G401.6 (cell line): Measurements from ENCODE around the gene TRAF6.
"Not testable (repeated sequence)": the region's sequence is repeated elsewhere in the genome, so short reads cannot be mapped to it uniquely, and the experiment has no call there.

Experiments used
- FAIRE-seq: peaks from 2 replicates; lab custom pipeline; 2012; peaks lifted over from hg19 to GRCh38; lab: Jason Lieb, UNC

The TRAF6 gene, protein sequence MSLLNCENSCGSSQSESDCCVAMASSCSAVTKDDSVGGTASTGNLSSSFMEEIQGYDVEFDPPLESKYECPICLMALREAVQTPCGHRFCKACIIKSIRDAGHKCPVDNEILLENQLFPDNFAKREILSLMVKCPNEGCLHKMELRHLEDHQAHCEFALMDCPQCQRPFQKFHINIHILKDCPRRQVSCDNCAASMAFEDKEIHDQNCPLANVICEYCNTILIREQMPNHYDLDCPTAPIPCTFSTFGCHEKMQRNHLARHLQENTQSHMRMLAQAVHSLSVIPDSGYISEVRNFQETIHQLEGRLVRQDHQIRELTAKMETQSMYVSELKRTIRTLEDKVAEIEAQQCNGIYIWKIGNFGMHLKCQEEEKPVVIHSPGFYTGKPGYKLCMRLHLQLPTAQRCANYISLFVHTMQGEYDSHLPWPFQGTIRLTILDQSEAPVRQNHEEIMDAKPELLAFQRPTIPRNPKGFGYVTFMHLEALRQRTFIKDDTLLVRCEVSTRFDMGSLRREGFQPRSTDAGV

GRCh38 chr11:36509694-36510593 lies at the start of gene TRAF6:
TRAF6 (minus strand) TSS chr11:36510272; CDS start chr11:36501515, 8,757 bp downstream.
- FAIRE-seq = no peak

- FAIRE-seq = no peak
Observed at GRCh38 chr11:36558571-36559413, 48.7 kb upstream of the TRAF6 start.

- no peak for FAIRE-seq
Observed at GRCh38 chr11:36557991-36558390, 47.9 kb upstream of the TRAF6 start.

- not testable (repeated sequence) for FAIRE-seq
Observed at GRCh38 chr11:36557390-36557789, 47.3 kb upstream of the TRAF6 start.

DNA sequence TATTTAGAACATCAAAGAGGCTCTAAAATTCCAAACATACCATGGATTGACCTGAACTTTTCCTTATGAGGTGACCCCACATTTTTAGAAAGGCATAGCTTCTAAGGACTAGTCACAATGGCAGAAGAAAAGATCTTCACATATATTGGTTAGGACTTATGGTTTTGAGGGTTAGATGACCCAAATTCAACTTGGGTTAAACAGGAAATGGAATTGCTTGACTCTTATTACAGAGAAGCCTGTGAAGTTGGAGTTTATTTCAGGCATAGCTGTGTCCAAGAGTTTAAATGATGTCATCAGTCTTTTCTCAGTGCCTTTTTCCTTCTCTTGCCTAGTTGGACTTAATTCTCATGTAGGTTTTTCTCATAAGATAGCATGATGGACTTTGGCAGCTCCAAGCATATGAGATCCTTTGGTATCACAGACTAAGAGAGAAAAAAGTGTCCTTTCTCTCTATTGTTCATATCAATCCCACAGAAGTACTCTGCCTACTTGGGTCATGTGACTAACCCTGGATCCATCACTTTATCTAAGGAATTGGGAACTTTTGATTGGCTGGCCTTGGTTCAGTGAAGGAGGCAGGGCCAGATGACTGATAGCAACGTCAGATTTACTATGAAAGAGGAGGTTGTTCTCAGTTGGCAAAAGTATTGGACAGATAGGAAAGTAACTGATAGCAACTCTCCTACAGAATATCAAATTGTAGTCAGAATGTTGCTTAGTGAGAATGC lies 40.5 kb upstream of the TRAF6 start:
- FAIRE-seq = no peak

GRCh38 chr11:36540998-36541397 lies 30.9 kb upstream of the TRAF6 start:
- no peak for FAIRE-seq

DNA sequence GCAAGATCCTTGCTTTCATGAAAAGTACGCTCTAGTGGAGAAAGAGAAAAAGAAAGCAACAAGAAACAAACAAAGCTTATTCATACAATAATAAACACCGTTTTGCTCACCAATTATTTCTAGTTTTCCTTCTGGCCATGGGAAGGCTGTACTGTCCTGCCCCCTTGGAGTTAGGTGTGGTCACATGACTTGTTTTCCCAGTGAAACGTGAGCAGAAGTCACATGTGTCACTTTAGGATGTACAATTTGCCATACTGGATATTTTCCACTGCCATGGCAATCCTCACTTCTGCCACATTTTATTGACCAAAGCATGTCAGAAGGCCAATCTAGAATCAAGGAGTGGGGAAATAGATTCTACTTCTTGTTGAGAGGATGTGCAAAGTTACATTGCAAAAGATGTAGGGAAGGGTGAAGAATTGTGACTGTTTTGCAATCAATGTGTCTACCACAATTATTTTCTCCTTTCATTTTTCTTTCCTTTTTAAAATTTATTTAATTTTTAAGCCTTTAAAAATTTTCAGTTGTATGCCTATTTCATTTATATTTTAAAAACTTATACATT lies 24.3 kb upstream of the TRAF6 start:
- no peak for FAIRE-seq

GRCh38 chr11:36532941-36533601 lies 23.0 kb upstream of the TRAF6 start:
- FAIRE-seq = no peak

GRCh38 chr11:36530840-36531239 lies 20.8 kb upstream of the TRAF6 start:
- peak; percentile 42 for FAIRE-seq

- FAIRE-seq = no peak
Observed at GRCh38 chr11:36513965-36514364, 3.9 kb upstream of the TRAF6 start.

GRCh38 chr11:36512016-36512415 lies 1.9 kb upstream of the TRAF6 start:
- no peak for FAIRE-seq

GRCh38 chr11:36511062-36511461 lies 990 bp upstream of the TRAF6 start:
- FAIRE-seq = not testable (repeated sequence)

DNA sequence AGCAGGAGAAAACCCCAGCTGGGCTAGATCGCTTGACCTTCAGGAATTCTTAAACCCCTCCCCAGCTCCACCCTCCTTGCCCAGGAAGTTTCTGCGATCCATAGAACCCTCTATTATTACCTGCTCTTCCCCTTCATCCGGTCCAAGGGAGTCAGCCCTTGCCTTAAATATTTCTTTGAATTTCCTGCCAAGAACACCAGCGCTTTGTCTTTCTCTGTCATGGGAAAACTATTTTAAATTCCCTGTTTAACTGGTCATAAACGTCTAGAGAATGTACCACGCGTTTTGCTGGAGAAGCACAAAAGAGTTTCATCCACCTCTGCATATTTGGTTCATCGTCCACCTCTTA lies 496 bp upstream of the TRAF6 start:
- FAIRE-seq = no peak

DNA sequence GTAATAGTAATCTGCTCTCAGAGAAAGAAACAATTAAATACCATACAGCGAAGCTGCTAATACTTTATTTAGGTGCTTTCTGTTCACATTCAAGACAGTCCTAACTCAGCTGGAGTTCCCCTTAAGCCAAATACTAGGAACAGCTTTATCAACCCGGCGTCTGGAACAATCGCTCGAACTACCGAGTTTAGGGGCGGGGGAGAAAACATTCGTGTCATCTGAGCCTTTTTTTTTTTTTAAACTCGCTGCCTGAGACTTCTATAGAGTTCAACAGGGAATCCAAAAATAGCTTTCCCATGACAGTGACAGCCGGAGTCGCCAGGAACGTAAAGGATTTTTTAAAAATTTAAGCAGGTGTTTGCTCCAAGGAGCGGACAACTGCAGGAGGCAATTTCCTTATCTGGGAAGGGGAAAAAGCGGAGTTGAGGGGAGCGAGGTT lies 852 bp downstream of the TRAF6 start:
- FAIRE-seq = no peak

DNA sequence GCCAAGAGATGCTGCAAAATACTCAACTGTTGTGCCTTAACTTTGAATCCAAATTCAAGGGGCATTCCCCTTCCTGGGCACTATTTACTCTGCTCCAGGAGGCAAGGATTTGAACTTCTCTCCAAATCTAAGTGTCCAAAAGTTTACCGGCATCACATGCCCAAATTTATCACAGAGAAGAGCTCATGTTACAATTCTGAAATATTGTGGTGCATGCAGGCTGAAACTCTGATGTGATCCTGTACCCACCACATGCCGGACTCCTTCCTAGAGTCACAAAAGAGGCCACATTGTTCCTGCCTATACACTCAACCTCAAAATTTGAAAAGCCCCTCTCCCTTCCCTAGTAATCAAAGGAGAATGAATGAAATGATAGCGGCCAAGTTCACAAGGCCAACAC lies 1.3 kb downstream of the TRAF6 start:
- no peak for FAIRE-seq

DNA sequence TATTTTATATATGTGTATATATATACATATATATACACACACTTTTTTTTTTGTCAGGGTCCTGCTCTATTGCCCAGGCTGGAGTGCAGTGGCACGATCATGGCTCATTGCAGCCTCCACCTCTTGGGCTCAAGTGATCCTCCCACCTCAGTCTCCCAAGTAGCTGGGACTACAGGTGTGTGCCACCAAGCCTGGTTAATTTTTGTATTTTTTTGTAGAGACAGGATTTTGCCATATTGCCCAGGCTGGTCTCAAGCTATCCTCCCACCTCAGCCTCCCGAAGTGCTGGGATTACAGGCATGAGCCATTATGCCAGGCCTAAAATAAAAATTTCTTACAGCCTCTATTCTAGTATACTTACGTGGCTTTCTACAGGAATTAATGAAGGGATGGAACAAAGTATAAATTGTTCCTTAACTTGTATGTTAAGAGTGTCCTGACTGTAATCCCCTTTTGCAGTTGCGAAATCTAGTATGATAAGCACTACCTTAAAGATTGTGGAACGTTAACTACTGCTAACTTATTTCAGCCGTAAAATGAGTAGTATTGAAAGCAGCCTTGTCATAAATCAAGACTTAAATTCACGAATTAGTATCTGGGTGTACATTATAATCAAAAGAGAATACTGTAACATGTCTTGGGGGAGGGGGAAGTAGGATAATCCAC lies 2.1 kb downstream of the TRAF6 start:
- FAIRE-seq = no peak

DNA sequence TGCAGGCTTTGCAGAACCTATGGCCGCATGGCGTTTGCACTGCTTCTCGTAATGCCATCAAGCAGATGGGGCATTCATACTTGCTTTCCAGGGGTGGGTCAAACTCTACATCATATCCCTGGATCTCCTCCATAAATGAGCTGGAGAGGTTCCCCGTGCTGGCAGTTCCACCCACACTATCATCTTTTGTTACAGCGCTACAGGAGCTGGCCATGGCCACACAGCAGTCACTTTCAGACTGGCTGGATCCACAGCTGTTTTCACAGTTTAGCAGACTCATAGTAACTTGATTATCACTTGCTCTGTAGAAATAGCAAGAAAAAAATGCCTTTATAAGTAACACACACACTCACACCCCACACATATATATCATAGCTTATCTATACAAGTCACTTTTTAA lies 8.8 kb downstream of the TRAF6 start:
- no peak for FAIRE-seq

DNA sequence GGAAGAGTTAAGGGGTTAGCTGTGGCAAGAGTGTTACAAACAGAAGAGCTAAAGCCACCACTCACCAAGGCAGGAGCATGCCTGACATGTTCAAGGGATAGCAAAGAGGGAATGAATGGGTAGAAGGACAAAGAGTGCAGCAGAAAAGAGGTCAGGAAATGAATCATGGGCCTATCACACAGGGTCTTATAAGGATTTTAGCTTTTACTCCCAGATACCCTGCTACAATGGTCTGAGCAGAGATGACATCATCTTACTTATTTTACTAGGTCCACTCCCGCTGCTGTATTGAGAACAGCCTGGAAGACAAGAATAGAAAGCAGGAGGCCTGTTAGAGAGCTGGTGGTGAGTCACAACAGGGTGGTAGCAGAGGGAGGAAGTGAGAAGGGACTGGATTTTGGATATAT lies 9.8 kb downstream of the TRAF6 start:
- no peak for FAIRE-seq

- no peak for FAIRE-seq
Observed at GRCh38 chr11:36499315-36499714, 10.8 kb downstream of the TRAF6 start.

DNA sequence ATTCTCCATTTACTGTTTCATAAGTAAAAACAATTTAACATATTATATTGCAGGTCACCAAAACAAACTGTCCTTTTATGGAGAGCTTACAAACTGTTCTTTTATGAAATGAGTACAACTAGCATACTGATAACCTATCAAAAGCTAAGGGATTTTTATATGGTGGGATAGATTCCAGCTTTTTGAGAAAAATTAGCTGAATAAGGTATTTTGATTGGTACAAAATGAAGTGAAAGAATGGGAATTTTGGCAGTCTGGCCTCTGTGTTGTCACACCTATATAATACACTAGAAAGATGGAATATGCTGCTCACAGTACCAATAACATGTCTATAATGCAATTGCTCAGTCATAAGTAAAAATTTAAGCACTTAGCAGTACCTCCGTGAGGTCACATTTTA lies 11.4 kb downstream of the TRAF6 start:
- no peak for FAIRE-seq
